ENCODE data around the gene MRGPRF.

The MRGPRF gene

DNA sequence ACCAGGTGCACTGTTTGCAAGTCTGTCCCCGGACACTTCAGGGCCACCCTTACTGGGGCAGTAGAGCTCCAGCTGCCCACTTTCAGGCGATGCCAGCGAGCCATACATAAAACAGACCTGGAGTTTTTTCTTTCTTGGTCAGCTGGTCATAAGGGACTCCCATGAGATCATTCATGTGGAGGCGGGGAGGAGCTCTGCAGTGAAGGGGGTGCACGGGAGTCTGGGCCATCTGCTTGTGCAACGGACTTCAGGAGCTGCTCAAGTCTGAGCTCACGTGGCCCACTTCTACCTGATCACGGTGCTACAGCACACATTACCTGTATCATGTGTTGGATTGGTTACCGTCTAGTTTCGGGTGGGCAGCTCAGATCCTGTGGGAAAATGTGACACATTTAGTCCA is 9.2 kb upstream of the MRGPRF start:
- no peak for DNase-seq (ENCODE audit: low read depth)

DNA sequence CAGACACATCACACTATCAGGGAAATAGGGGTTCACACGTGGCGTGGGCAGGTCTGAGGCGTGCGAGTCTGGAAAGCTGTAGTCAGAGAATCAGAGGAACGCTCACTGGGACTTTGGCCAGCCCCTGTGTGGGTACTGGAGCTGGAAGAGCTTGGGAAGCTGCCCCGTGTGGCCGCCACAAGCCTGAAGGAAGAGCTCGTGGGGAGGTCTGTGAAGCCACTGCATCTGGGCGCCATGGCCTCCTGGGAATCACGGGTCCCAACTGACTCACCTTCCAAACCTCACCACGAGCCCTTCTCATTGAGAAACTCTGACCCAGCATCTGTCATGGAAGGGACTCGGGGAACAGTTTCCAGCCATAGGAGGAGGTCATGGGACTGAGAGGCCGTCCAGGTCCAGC is 5.9 kb upstream of the MRGPRF start:
- no peak for DNase-seq (ENCODE audit: low read depth)

DNA sequence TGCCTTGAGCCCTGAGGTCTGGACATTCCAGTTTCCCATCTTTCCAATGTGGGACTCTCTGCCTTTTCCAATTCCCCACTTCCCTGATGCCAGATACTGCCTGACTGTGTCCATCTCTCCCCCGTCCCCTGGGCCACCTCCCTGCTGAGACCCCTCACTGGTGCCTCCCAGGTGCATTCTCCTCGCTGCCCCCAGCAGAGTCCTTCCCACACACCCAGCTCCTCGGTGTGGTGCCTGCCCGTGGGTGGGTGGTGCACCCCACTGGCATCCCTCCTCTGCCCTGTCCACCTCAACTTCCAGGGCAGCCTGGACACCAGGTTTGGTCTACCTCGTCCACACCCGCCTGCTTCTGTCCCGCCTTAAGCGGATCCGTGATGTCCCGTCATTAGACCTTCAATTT is 4.9 kb upstream of the MRGPRF start:
- DNase-seq (ENCODE audit: low read depth), result no peak

DNA sequence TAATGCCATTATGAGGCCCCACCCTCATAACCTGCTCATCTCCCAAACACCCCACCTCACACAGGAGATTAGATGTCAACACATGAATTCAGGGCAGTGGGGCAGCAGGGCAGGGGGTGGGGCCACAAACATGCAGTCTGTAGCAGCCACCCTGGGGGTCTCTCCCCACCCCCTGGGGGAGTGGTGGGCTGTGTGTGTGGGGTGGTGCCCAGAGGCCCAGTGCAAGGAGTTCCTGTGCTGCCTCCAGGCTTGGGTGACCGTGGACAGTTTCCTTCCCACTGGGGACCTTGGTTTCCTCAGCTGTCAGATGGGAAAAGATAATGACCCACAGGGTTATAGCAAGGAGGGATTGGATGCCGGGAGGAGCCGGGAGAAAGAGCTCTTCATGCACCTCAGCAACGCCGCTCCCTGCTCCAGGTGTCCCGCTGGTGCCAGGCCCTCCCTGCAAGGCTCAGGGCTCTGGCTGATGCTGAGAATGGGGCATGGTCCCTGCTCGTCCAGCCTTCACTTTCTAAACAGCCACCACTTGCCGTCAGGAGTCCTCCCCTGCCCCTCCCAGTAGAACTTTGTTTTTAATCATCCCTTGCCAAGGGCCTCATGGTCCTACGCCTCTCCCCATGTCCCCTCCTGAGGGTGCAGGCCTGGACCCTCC is 2.0 kb upstream of the MRGPRF start:
- DNase-seq (ENCODE audit: low read depth), result no peak

DNA sequence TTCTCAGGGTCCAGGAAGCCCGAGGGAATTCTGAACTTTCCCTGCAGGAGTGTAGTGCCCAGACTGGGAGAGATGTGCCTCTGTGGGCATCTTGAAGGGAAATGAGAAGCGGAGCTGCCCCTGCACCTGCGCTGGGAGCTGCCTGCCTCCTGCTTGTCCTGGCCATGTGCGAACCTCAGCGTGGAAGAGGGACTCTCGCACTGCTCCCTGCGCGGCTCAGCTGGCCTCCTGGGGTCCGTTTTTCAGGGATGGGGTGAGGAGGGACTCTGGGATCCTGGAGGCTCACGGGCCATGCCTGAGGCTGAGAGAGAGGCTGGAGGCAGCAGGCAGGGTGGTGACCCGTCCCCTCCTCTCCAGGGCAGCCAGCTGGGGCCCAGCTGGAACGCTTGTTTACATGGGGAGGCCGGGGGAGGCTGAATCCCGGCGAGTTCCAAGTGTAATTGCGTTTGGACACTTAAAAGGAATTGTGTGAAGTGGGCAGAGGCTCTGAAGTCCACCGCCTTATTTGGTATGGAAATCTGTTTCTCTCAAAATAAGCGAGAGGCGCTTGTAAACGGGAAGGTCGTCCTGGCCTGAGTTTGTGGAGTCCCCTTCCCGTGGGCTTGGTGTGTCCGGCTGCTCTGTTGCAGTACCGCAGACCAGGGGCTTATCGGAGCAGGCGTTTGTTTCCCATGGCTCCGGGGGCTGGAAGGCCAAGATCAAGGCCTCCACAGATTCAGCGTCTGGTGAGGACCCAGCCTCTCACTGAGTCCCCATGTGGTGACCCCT is 1.2 kb upstream of the MRGPRF start:
- no peak for DNase-seq (ENCODE audit: low read depth)

DNA sequence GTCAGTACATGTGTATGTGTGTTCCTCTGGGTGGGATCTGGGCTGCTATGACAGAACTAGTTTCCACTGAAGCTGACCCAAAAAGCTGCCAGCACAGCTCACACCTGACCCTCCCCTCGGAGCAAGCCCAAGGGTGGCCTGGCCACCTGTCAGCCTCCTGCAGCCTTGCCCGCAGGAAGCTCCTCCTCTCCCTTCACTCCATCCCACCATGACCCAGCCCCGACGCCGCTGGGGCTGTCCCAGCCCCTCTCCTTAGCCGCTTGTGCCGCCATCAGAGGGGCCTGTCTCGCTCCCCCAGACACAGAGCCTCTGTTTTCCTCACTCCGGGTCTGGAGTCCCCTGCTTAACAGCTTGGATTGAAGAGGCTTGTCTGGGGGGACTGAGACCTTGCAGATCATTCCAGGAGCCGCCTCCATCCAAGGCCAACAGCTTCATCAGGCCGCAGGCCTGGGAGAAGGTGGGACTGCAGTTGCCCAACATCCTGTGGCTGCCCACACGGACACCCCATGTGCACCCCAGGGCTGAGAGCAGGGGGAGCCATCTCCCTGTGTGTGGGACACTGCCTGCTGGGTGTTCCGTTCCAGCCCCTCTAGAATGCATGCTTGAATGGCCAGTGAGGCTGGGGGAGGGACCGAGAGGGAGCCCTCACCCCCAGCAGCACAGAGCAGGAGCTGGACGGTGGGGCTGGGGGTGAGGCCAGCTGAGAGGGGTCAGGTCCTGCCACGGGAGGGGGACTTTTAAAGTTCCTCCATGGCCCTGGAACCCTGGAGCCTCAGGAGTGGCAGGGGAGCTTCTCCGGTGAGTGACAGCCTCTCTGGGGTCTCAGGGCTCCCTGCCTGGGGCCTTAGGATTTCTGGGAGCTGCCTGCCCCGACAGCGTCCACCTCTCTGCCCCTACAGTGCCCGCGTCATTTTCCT is 696 bp downstream of the MRGPRF start:
- DNase-seq (ENCODE audit: low read depth), result no peak

DNA sequence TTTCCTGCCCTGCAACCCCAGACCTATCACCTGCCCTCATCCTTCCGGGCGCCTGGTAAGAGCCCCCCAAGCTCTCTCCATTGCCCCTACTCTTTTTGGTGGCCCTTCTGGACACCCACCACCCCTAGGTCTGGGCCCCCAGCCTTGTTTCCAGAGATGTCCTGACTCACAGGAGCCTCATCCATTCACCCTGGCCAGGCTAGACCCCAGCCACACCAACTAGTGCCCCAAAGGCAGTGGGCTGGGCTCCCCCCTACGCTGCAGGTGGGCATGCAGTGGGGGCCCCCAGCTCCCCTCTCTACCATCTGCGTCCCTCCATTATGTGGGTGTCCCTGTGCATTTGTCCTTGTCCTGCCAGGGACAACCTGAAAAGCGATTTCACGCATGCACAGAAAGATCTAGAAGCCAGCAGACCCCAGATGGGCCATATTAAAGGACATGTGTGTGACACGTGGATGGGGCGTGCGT is 1.4 kb downstream of the MRGPRF start:
- DNase-seq (ENCODE audit: low read depth), result no peak

DNA sequence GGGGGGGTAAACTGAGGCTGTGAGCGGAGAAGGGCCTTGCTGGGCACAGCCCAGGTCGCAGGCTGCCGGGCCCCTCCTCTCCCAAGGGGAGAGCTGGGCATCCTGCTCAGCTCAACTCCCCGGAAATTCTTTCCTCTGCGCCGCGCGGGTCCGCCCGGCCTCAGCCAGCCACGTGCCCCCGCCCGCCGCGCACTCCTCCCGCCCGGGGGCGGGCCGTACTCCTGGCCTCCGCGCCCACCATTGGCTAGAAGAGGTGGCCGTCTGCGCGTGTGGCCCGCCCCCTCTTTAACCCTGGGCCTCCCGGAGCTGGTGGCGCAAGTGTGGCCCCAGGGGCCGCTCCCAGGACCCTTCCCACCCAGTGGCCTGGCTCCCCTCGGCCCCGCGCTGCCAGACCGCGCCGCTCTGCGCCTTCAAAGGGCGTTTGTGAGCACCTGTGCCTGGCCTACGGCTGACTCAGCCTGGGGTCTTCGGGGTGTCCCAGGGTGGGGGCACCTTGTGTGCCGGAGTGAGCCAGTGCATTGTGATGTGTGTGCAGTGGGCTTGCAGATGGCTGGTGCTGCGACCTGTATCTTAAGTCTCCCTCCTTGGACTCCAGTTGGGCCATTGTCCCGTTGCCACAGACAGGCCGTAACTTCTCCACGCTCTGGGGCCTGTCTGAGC is 2.0 kb downstream of the MRGPRF start:
- DNase-seq (ENCODE audit: low read depth), result no peak

DNA sequence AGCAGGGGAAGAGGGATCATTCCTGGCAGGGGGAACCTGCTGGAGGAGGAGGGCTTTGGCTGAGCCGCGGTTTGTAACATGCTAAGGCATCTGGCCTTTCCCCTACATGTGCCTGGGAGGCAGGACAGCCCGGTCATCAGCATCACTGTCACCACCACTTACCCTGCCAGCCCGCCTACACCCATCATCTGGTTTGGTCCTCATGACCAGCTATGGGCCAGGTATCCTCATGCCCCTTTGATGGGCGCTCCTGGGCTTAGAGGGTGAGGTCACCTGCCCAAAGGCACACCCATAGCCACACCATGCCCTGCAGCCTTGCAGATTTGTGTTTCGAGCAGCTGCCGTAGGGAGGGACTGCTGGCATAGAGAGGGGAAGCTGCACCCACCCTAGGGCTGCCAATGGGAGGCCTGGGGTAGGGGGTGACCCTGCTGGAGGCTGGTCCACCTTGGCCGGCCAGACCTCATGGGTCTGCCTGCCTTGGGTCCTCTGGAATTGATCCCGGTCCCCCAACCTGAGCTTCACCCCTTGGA is 2.6 kb downstream of the MRGPRF start:
- DNase-seq (ENCODE audit: low read depth), result no peak

DNA sequence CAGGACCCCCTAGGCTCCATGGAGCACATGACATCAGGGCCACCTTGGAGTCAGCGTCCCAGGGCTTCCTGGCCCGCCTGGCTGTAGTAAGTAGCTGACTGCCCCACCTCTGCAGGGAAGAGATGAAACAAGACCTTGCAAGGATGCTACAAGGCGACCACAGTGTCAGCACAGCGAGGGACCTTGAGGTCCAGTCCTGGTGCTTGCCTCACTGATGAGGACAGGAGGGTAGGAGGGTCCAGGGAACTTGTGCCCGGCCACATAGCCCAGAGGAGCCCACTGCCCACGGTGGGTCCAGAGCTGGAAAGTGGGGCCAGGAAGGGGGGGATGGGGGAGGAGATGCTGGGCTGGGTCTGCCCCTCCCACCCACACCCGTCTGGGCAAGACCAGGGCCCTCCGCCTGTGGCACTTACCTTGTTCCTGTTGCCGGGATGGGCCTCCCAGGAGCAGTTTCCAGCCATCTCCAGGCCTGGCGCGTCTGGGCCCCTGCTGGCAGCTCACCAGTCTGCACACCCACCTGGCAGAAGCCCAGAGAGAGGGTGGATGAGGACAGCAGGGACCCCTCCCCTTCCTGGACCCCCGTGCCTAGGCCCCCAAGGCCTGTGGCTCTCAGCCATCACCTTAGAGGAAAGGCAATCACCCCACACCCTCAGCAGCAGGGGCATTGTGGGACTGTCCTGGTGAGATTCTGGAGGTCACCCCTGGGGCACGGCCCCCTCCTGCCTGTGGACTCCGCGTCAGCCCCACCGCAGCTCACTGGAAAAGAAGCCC is 3.4 kb downstream of the MRGPRF start:
- no peak for DNase-seq (ENCODE audit: low read depth)

DNA sequence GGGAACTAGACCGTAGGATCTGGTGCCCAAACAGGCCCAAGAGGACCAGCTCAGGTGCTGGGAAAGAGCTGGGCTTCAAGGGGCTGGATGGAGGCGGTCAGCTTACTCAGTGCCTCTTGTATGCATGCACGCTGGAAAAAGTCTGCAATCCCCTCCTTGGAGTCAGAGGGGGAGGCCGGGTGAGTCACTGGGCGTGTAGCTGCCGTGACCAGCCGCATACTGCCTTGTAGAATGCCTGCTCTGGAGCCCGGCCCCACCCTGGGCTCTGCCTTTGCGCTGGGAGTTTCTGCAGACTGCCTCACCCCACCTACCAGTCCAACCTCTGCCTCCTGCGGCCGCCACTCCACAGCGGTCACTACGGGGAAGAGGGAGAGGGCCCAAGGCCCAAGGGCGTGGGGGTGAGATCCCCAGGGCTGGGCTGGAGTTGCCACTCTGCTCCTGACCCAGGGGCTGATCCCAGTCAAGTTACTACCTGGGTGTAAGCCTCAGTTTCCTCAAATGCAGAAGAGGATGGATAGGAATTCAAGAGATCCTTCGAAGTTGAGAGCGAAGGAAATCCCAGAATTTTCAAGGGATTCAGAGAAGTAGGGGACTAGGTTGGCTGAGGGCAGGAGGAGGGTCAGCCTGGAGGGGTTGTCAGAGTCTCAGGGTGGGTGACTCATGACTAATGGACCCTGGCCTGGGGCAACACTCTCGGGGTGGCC is 4.2 kb downstream of the MRGPRF start:
- DNase-seq (ENCODE audit: low read depth), result no peak

DNA sequence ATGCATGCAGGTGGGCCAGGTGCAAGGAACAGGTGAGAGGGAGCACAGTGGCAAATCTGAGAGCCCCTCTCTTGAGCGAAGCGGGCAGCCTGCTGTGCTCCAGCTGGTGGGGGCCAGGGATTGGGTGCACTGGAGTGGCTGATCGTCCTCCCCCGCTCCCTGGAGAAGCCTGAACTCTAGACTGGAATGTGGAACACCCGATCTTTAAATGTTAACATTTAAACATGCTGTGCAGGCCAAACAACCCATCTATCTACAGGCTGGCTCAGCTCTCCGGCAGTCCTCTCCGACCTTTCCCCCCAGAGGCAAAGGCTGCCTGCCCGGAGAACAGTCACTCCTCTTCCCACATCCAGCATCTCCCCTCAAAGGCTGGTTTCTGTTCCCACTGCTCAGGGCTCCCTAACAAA is 5.1 kb downstream of the MRGPRF start:
- no peak for DNase-seq (ENCODE audit: low read depth)

DNA sequence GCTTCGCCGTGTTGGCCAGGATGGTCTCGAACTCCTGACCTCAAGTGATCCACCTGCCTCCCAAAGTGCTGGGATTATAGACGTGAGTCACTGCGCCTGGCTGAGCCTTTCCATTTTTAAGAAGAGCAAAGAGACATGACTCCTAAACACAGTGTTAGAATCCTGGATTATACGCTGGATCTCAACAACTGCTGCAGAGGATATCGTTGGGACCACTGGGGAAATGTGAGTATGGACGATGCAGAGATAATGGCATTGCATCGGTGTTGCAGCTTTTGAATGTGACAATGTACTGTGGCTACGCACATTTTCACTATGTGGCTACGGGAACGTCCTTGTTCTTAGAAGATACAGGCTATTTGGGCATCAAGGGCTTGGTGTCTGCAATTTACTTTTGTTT is 6.2 kb downstream of the MRGPRF start:
- DNase-seq (ENCODE audit: low read depth), result no peak

DNA sequence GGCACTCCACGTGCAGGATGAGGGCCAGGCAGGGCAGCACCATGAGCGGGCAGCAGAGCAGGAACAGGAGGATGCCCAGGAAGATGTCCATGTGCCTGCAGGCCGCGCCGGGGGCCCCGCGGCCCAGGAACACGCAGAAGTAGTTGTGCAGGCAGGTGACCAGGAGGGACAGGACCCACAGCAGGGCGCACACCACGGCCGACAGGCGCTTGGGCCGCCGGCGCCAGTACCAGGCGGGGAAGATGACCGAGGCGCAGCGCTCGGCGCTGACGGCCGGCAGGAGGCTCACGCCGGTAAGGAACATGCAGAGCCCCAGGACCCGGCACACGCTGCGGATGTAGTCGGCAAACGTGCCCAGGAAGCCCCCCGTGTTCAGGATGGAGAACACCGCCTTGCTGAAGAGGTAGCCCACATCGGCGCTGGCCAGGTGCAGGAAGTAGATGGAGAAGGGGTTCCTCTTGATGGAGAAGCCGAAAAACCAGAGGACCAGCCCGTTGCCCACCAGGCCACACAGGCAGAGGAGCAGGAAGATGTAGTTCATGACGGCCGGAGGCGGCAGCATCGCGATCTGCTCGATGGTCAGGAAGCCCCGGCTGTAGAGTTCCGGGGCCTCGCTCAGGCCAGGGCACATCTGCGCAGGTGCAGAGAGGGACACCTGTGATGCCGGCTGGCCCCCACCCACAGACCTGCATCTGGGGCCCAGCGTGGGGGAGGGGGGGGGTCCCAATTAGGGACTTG is 7.2 kb downstream of the MRGPRF start:
- DNase-seq (ENCODE audit: low read depth), result no peak

DNA sequence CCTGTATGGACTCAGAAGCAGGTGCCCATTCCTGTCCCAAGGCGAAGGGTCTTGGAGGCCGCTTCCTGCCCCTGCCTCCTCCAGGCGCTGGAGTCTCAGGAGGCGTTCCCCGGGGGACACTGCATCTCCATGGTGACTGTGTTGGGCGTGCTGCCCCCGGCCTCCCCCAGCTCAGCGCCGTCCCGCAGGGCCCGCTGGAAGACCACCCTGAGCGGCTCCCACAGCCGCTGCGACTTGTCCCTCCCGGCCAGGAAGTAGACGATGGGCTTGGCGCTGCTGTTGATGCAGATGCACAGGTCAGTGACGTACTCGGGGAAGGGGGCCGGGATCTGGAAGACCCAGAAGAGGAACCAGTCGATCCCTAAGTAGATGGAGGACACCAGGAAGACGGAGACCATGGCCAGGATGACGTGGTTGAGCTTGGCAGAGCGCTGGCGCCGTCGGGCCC is 7.8 kb downstream of the MRGPRF start:
- DNase-seq (ENCODE audit: low read depth), result no peak

DNA sequence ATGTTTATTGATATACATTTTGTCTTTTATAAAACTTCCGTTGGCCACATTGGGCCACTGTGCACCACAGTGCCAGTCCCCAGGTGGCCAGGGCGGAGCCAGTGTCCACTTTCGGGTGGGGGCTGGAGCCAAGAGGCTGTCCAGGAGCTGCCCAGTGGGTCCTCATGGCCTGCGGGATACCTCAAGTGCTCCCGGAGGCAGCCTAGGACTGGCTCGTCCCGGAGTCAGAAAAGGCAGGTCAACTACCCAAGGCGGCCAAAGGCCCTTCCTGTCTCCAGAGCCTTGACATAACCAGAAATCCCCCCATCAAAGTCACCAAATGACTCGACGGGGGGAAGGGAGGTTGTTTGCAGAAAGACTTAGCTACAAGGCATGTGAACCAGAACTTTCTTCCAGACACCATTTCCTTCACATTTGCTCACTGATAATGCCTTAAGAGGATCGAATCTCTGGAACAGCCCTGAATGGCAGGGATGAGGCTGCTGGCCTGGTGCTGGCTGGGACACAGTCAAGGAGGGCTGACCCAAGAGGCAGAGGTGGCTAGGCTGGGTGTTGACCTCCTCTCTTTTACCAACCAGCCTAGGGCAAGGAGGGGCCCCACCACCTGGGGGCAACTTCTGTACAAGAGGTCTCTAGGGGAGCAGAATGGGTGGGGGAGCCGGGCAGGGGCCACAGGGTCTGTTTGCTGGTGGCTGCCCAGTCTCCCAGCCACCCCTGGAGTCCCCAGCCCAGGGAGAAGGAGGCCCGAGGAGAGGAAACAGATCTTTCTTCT is 8.4 kb downstream of the MRGPRF start:
- no peak for DNase-seq (ENCODE audit: low read depth)

DNA sequence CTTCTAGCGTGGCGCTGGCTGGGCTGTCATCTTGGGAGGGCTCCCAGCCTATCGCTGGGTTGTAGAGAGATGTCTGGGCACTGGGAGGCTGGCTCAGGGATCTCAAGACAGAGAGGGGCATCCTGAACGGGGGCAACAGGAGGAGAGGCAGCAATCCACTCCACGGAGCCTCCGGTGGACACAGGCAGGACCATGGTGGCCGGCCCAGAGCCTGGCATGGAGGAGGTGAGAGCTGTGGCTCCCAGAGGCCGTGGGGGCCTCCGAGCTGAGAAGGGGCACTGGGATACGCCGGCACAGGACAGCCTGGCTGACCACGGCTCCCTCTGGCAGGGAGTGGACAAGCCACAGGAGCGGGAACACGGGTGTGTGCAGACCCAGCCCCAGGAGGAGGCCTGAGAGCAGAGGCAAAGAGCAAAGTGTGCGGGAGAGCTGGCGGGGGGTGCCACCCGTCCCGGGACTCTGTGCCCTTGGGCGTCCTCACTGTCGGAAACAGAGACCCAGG is 9.1 kb downstream of the MRGPRF start:
- no peak for DNase-seq (ENCODE audit: low read depth)

DNA sequence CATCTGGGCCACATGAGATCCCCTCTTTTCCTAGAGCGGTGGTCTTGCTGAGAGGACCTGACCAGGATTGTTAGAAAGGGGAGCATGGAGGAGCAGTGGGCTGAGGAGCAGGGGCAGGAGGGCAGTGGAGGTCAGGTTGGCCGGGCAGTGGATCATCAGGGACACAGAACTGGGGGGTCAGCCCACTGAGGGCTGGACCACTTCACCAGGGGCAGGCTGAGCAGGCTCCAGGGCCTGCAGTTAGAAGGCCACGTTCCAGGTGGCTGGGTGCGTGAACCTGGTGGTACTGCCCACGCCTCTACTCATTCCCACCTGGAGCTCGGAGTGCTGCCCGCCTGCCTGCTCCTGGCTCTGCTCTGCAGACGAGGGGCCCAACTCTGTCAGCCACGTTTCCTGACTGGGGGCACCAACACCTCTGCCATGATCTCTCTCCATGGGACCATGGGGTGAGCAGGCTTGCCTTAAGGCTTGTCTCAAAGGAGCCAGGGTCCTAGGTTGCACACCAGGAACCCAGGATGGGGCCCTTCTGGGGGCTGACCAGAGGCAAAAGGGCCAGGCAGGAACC is 9.7 kb downstream of the MRGPRF start:
- DNase-seq (ENCODE audit: low read depth), result no peak
